ENCODE results near the gene L3MBTL4.

The L3MBTL4 gene

GRCh38 chr18:6330786-6331185, 83.9 kb downstream of the L3MBTL4 start:
- Histone ChIP-seq H3K4me3 (ENCODE audit: control insufficient read depth in 1 of 7, extremely low read depth in 1 of 7, insufficient read depth in 4 of 7, low read depth in 2 of 7, low read length in 6 of 7) (no peak overlapping the region), H3K4me1 (ENCODE audit: control extremely low read depth in 1 of 4, control insufficient read depth in 4 of 4, insufficient read depth in 4 of 4, low read length in 3 of 4) (no peaks in the 10 kb centered on the region), H3K27ac (ENCODE audit: insufficient read depth in 1 of 2, low read depth in 1 of 2, low read length in 2 of 2, poor library complexity in 1 of 2, severe bottlenecking in 2 of 2) (no peak overlapping the region), H3K36me3 (ENCODE audit: control insufficient read depth in 4 of 4, insufficient read depth in 4 of 4, low read length in 3 of 4) (peaks cover 0 to 4% (median 0%) of the 10 kb centered on the region in 4 experiments), H3K9me3 (ENCODE audit: control extremely low read depth in 1 of 5, control insufficient read depth in 4 of 5, insufficient read depth in 2 of 5, low read depth in 1 of 5, low read length in 4 of 5) (peaks cover 0 to 19% (median 2%) of the 10 kb centered on the region in 5 experiments), H3K27me3 (replicated peaks in 2 of 5; ENCODE audit: control insufficient read depth in 4 of 5, insufficient read depth in 5 of 5, low read length in 4 of 5) (no peaks in the 10 kb centered on the region)
- ChIA-PET POLR2A (no interaction called here), CTCF (no interaction called here)
- no peak for DNase-seq

- ChIA-PET CTCF (no interaction called here), POLR2A (no interaction called here)
- Histone ChIP-seq H3K36me3 (ENCODE audit: control insufficient read depth in 4 of 4, insufficient read depth in 4 of 4, low read length in 3 of 4) (peaks cover 0 to 11% (median 5%) of the 10 kb centered on the region in 4 experiments), H3K27me3 (replicated peaks in 2 of 5; ENCODE audit: control insufficient read depth in 4 of 5, insufficient read depth in 5 of 5, low read length in 4 of 5) (no peaks in the 10 kb centered on the region), H3K27ac (ENCODE audit: insufficient read depth in 1 of 2, low read depth in 1 of 2, low read length in 2 of 2, poor library complexity in 1 of 2, severe bottlenecking in 2 of 2) (no peak overlapping the region), H3K9me3 (ENCODE audit: control extremely low read depth in 1 of 5, control insufficient read depth in 4 of 5, insufficient read depth in 2 of 5, low read depth in 1 of 5, low read length in 4 of 5) (peaks cover 2 to 27% (median 7%) of the 10 kb centered on the region in 5 experiments), H3K4me3 (ENCODE audit: control insufficient read depth in 1 of 7, extremely low read depth in 1 of 7, insufficient read depth in 4 of 7, low read depth in 2 of 7, low read length in 6 of 7) (no peak overlapping the region), H3K4me1 (ENCODE audit: control extremely low read depth in 1 of 4, control insufficient read depth in 4 of 4, insufficient read depth in 4 of 4, low read length in 3 of 4) (no peaks in the 10 kb centered on the region)
- 80% methylated on average over 1 of the region's 3 CpGs for WGBS (ENCODE audit: insufficient coverage)
- DNase-seq, result no peak
Observed at GRCh38 chr18:6328621-6329010, 86.1 kb downstream of the L3MBTL4 start.

DNA sequence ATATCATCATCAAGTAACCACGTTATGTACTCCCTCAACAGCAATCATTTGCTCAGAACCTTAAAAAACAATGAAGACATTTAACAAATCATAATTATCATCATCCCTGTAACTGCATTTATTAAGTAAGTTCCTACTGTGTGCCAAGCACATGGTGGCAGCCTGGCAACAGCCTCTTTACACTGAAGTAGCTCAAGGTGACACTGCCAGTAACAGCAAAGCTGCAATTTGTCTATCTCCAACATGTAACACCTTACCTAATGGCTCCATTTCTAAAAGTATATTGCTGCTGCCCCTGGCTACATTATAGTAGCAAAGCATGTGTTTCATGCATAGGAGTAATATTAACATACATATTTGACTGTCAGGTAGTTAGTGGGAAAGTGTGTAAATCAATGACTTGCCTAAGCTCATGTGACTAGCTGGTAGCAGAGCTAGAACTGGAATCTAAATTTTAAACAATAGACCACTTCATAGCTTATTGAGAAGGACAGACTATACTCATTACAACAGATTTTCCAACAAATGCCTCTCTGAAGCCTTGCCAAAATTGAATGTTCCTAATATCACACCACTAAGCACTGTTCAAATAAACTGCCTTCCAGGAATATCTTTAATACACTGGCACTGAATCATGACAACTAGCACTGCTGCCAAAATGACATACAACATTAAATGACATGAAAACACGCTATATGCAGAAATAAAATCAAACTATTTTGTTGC, 86.7 kb downstream of the L3MBTL4 start:
- WGBS (ENCODE audit: insufficient coverage), result no CpG with 5 or more reads among the region's 2 CpGs
- CTCF ChIA-PET, result no interaction called here

DNA sequence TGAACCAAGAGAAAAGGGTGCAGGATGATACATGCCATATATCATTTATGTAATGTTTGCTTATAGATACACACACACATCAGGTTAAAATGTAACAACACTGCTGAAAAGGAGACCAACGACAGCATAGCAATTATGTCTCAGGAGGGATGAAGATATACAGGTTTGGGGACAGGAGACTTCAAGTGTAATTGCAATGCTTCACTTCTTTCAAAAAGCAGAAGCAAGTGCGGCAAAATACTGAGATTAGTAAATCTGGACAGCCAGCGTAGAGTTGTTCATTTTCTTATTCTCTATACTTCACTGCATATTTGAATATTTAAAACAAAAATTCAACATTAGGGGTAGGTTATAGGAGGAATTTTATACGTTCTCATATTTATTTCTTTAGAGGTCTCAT, 87.2 kb downstream of the L3MBTL4 start:
- CTCF ChIA-PET, result no interaction called here
- WGBS (ENCODE audit: insufficient coverage), result no CpG with 5 or more reads among the region's 4 CpGs

More for the DNA sequence above, 86.7 kb downstream of the L3MBTL4 start:
- H3K27ac ChIP-seq (ENCODE audit: insufficient read depth in 1 of 2, low read depth in 1 of 2, low read length in 2 of 2, poor library complexity in 1 of 2, severe bottlenecking in 2 of 2), result no peak overlapping the region
- H3K27me3 ChIP-seq (replicated peaks in 2 of 5; ENCODE audit: control insufficient read depth in 4 of 5, insufficient read depth in 5 of 5, low read length in 4 of 5), result no peaks in the 10 kb centered on the region
- POLR2A ChIA-PET, result no interaction called here
- H3K9me3 ChIP-seq (ENCODE audit: control extremely low read depth in 1 of 5, control insufficient read depth in 4 of 5, insufficient read depth in 2 of 5, low read depth in 1 of 5, low read length in 4 of 5), result peaks cover 4 to 31% (median 9%) of the 10 kb centered on the region in 5 experiments
- no peaks in the 10 kb centered on the region for H3K4me1 ChIP-seq (ENCODE audit: control extremely low read depth in 1 of 4, control insufficient read depth in 4 of 4, insufficient read depth in 4 of 4, low read length in 3 of 4)
- H3K4me3 ChIP-seq (ENCODE audit: control insufficient read depth in 1 of 7, extremely low read depth in 1 of 7, insufficient read depth in 4 of 7, low read depth in 2 of 7, low read length in 6 of 7), result no peak overlapping the region
- peaks cover 0 to 11% (median 5%) of the 10 kb centered on the region in 4 experiments for H3K36me3 ChIP-seq (ENCODE audit: control insufficient read depth in 4 of 4, insufficient read depth in 4 of 4, low read length in 3 of 4)
- no peak for DNase-seq

DNA sequence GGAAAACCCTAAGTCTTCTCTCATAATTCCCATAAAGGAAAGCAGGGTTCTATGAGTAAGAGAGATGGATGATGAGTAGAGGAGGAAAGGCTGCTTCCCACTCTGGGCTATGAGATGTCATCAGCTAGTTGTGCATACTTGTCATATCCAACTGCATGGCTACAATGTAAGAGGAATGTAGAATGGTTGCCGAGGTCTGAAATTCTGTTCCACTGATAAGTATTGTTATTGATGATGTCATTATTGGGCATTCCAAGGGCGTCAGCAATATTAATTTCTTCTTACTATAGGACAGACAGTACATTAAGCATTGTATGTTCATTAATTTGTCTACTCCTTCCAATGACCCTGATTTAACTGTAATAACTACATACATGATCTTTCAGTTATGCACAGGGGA, 88.1 kb downstream of the L3MBTL4 start:
- no CpG with 5 or more reads among the region's 2 CpGs for WGBS (ENCODE audit: insufficient coverage)
- POLR2A ChIA-PET, result no interaction called here
- Histone ChIP-seq H3K4me3 (ENCODE audit: control insufficient read depth in 1 of 7, extremely low read depth in 1 of 7, insufficient read depth in 4 of 7, low read depth in 2 of 7, low read length in 6 of 7) (no peak overlapping the region), H3K27ac (ENCODE audit: insufficient read depth in 1 of 2, low read depth in 1 of 2, low read length in 2 of 2, poor library complexity in 1 of 2, severe bottlenecking in 2 of 2) (no peak overlapping the region), H3K4me1 (ENCODE audit: control extremely low read depth in 1 of 4, control insufficient read depth in 4 of 4, insufficient read depth in 4 of 4, low read length in 3 of 4) (no peaks in the 10 kb centered on the region), H3K9me3 (ENCODE audit: control extremely low read depth in 1 of 5, control insufficient read depth in 4 of 5, insufficient read depth in 2 of 5, low read depth in 1 of 5, low read length in 4 of 5) (peaks cover 4 to 36% (median 9%) of the 10 kb centered on the region in 5 experiments), H3K36me3 (ENCODE audit: control insufficient read depth in 4 of 4, insufficient read depth in 4 of 4, low read length in 3 of 4) (peaks cover 0 to 10% (median 3%) of the 10 kb centered on the region in 4 experiments), H3K27me3 (replicated peaks in 2 of 5; ENCODE audit: control insufficient read depth in 4 of 5, insufficient read depth in 5 of 5, low read length in 4 of 5) (no peaks in the 10 kb centered on the region)
- CTCF ChIA-PET, result no interaction called here
- no peak for DNase-seq

More for the DNA sequence above, 87.2 kb downstream of the L3MBTL4 start:
- Histone ChIP-seq H3K27me3 (replicated peaks in 2 of 5; ENCODE audit: control insufficient read depth in 4 of 5, insufficient read depth in 5 of 5, low read length in 4 of 5) (no peaks in the 10 kb centered on the region), H3K9me3 (ENCODE audit: control extremely low read depth in 1 of 5, control insufficient read depth in 4 of 5, insufficient read depth in 2 of 5, low read depth in 1 of 5, low read length in 4 of 5) (peaks cover 4 to 36% (median 9%) of the 10 kb centered on the region in 5 experiments), H3K36me3 (ENCODE audit: control insufficient read depth in 4 of 4, insufficient read depth in 4 of 4, low read length in 3 of 4) (peaks cover 0 to 11% (median 5%) of the 10 kb centered on the region in 4 experiments), H3K4me1 (ENCODE audit: control extremely low read depth in 1 of 4, control insufficient read depth in 4 of 4, insufficient read depth in 4 of 4, low read length in 3 of 4) (no peaks in the 10 kb centered on the region), H3K27ac (ENCODE audit: insufficient read depth in 1 of 2, low read depth in 1 of 2, low read length in 2 of 2, poor library complexity in 1 of 2, severe bottlenecking in 2 of 2) (no peak overlapping the region), H3K4me3 (ENCODE audit: control insufficient read depth in 1 of 7, extremely low read depth in 1 of 7, insufficient read depth in 4 of 7, low read depth in 2 of 7, low read length in 6 of 7) (no peak overlapping the region)
- POLR2A ChIA-PET, result no interaction called here
- no peak for DNase-seq

DNA sequence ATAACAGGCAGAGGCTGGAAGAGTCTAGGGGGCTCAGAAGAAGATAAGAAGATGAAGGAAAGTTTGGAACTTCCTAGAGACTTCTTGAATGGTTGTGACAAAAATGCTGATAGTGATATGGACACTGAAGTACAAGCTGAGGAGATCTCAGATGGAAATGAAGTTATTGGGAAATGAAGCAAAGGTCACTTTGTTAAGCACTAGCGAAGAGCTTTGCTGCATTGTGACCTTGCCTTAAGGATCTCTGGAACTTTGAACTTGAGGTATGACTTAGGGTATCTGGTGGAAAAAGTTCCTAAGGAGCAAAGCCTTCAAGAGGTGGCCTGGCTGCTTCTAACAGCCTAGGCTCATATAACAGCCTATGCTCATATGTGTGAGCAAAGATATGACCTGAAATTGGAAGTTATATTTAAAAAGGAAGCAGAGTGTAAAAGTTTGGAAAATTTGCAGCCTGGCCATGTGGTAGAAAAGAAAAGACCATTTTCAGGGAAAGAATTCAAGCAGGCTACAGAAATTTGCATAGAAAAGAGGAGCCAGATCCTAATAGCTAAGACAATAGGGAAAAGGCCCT, 91.3 kb downstream of the L3MBTL4 start:
- ChIA-PET POLR2A (no interaction called here), CTCF (no interaction called here)
- Histone ChIP-seq H3K9me3 (ENCODE audit: control extremely low read depth in 1 of 5, control insufficient read depth in 4 of 5, insufficient read depth in 2 of 5, low read depth in 1 of 5, low read length in 4 of 5) (peaks cover 3 to 34% (median 9%) of the 10 kb centered on the region in 5 experiments), H3K4me3 (ENCODE audit: control insufficient read depth in 1 of 7, extremely low read depth in 1 of 7, insufficient read depth in 4 of 7, low read depth in 2 of 7, low read length in 6 of 7) (no peak overlapping the region), H3K27ac (ENCODE audit: insufficient read depth in 1 of 2, low read depth in 1 of 2, low read length in 2 of 2, poor library complexity in 1 of 2, severe bottlenecking in 2 of 2) (no peak overlapping the region), H3K36me3 (ENCODE audit: control insufficient read depth in 4 of 4, insufficient read depth in 4 of 4, low read length in 3 of 4) (peaks cover 0 to 10% (median 3%) of the 10 kb centered on the region in 4 experiments), H3K4me1 (ENCODE audit: control extremely low read depth in 1 of 4, control insufficient read depth in 4 of 4, insufficient read depth in 4 of 4, low read length in 3 of 4) (no peaks in the 10 kb centered on the region), H3K27me3 (replicated peaks in 2 of 5; ENCODE audit: control insufficient read depth in 4 of 5, insufficient read depth in 5 of 5, low read length in 4 of 5) (no peaks in the 10 kb centered on the region)
- DNase-seq, result no peak
- WGBS (ENCODE audit: insufficient coverage), result 100% methylated on average over 1 of the region's 1 CpG

DNA sequence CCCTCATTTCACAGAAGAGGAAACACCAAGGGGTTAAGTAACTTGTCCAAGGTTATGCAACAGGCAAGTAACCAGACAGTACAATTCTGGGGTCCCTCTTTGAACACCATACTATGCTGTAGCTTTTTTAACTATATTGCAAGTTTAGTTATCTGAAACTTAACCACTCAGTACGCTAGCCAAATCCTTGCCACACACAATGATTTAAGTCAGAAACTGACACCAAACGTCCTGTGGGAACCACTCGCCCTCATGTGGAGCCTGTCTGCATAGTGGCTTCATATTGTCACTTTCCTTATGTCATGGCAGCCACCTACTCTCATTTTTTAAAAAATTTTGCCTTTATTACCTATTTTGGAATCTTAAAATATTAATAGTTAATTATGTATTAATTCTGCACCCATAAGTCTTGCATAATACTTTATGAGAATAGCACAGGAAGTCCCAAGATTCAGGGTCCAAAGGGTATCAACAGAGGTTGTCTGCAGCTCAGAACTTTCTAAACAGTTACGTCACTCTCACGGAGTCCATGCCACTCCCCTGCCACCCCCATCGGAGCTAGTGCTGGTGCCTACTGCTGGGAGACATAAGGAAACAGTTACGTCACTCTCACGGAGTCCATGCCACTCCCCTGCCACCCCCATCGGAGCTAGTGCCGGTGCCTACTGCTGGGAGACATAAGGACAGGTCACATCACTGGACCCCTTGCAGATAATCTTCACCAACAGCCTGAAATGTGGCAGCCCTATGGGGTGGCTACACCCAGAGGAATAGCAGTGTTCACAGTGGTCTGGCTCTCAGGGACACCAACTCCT, 99.0 kb downstream of the L3MBTL4 start:
- ChIA-PET POLR2A (no interaction called here), CTCF (no interaction called here)
- no peaks in the 10 kb centered on the region for H3K27me3 ChIP-seq (replicated peaks in 2 of 5; ENCODE audit: control insufficient read depth in 4 of 5, insufficient read depth in 5 of 5, low read length in 4 of 5)
- WGBS (ENCODE audit: insufficient coverage), result 83% methylated on average over 8 of the region's 10 CpGs
- H3K4me3 ChIP-seq (ENCODE audit: control insufficient read depth in 1 of 7, extremely low read depth in 1 of 7, insufficient read depth in 4 of 7, low read depth in 2 of 7, low read length in 6 of 7), result no peak overlapping the region
- H3K9me3 ChIP-seq (ENCODE audit: control extremely low read depth in 1 of 5, control insufficient read depth in 4 of 5, insufficient read depth in 2 of 5, low read depth in 1 of 5, low read length in 4 of 5), result peaks cover 0 to 9% (median 2%) of the 10 kb centered on the region in 5 experiments
- peaks cover 0 to 4% (median 0%) of the 10 kb centered on the region in 4 experiments for H3K4me1 ChIP-seq (ENCODE audit: control extremely low read depth in 1 of 4, control insufficient read depth in 4 of 4, insufficient read depth in 4 of 4, low read length in 3 of 4)
- no peak overlapping the region for H3K27ac ChIP-seq (ENCODE audit: insufficient read depth in 1 of 2, low read depth in 1 of 2, low read length in 2 of 2, poor library complexity in 1 of 2, severe bottlenecking in 2 of 2)
- H3K36me3 ChIP-seq (ENCODE audit: control insufficient read depth in 4 of 4, insufficient read depth in 4 of 4, low read length in 3 of 4), result peaks cover 0 to 8% (median 2%) of the 10 kb centered on the region in 4 experiments
- peak in 1 of 3 donors; percentile 56 for DNase-seq

Data from common myeloid progenitor, CD34-positive (primary cell).